GM23338 (cell line): Measurements from ENCODE around the gene GCNT2. TPM values are rescaled to one million over a fixed set of nuclear protein-coding genes. Genes with fewer than 3 reads are reported as not detected.

Experiments
- ATAC-seq: fragments of 200-7000 bp; cut with Tn5 transposase; 3 replicates; pipeline ENCODE4 v1.9.1; 2020
- DNase-seq: peaks from one replicate; pipeline ENCODE4 v3.0.0-alpha.2; 2015; ENCODE audit warnings: low spot score
- H2AFZ ChIP-seq: fragments of 200-600 bp; sonication (generic); 2 replicates; pipeline ENCODE4 v1.8.0; 2016; ENCODE audit warnings: antibody characterized with exemption, mild to moderate bottlenecking, moderate library complexity
- H3F3A ChIP-seq: fragments of 200-600 bp; sonication (generic); replicated peaks from 2 replicates; pipeline ENCODE4 v1.8.0; 2017; ENCODE audit warnings: antibody characterized with exemption, mixed run types, low read depth
- H3K27ac ChIP-seq: fragments of 200-600 bp; sonication (generic); 2 replicates; pipeline ENCODE4 v1.6.1; 2016; ENCODE audit warnings: low read depth
- H3K27me3 ChIP-seq: fragments of 200-600 bp; sonication (generic); 2 replicates; pipeline ENCODE4 v1.8.0; 2016; ENCODE audit warnings: mild to moderate bottlenecking, mixed run types, moderate library complexity; ENCODE audit not compliant: insufficient read depth
- H3K36me3 ChIP-seq: fragments of 200-600 bp; sonication (generic); 2 replicates; pipeline ENCODE4 v1.8.0; 2016; ENCODE audit warnings: mild to moderate bottlenecking; ENCODE audit not compliant: insufficient read depth
- H3K4me1 ChIP-seq: fragments of 200-600 bp; sonication (generic); 2 replicates; pipeline ENCODE4 v1.8.0; 2016; ENCODE audit warnings: mild to moderate bottlenecking, moderate library complexity; ENCODE audit not compliant: insufficient read depth
- H3K4me2 ChIP-seq: fragments of 200-600 bp; sonication (generic); 2 replicates; pipeline ENCODE4 v1.7.1; 2017; ENCODE audit warnings: mixed run types
- H3K4me3 ChIP-seq: fragments of 200-600 bp; sonication (generic); 2 replicates; pipeline ENCODE4 v1.6.1; 2016; ENCODE audit warnings: mixed run types
- H3K79me2 ChIP-seq: fragments of 200-600 bp; sonication (generic); replicated peaks from 2 replicates; pipeline ENCODE4 v1.8.0; 2017; ENCODE audit warnings: mild to moderate bottlenecking; ENCODE audit not compliant: insufficient read depth
- H3K9me2 ChIP-seq: fragments of 200-600 bp; sonication (generic); 2 replicates; pipeline ENCODE4 v1.8.0; 2017; ENCODE audit not compliant: insufficient read depth
- H4K20me1 ChIP-seq: fragments of 200-600 bp; sonication (generic); replicated peaks from 2 replicates; pipeline ENCODE4 v1.8.0; 2017; ENCODE audit warnings: mild to moderate bottlenecking; ENCODE audit not compliant: insufficient read depth
- H3K27ac Mint-ChIP-seq: 2 replicates; pipeline ENCODE4 v1.8.0; 2020; ENCODE audit warnings: inconsistent platforms, mild to moderate bottlenecking, moderate library complexity, mixed read lengths
- H3K27me3 Mint-ChIP-seq: 3 replicates; pipeline ENCODE4 v1.8.0; 2022; ENCODE audit warnings: low read depth, mild to moderate bottlenecking, moderate library complexity, mixed read lengths, inconsistent platforms; ENCODE audit not compliant: insufficient read depth, poor library complexity
- H3K36me3 Mint-ChIP-seq: 3 replicates; pipeline ENCODE4 v1.8.0; 2021; ENCODE audit warnings: low read depth, mild to moderate bottlenecking, inconsistent platforms, moderate library complexity, mixed read lengths
- H3K4me1 Mint-ChIP-seq: 3 replicates; pipeline ENCODE4 v1.8.0; 2020; ENCODE audit warnings: mild to moderate bottlenecking, inconsistent platforms, mixed read lengths
- H3K4me3 Mint-ChIP-seq: 3 replicates; pipeline ENCODE4 v1.8.0; 2021; ENCODE audit warnings: moderate library complexity, mild to moderate bottlenecking, inconsistent platforms, mixed read lengths
- H3K9me3 Mint-ChIP-seq: 3 replicates; pipeline ENCODE4 v1.8.0; 2020; ENCODE audit warnings: moderate library complexity, mild to moderate bottlenecking, inconsistent platforms, mixed read lengths
- CREB1 ChIP-seq: fragments of 250-450 bp; sonication (Bioruptor Pico); IDR thresholded peaks from 2 replicates; pipeline ENCODE4 v1.5.0; 2020; ENCODE audit warnings: low read depth, mild to moderate bottlenecking, moderate library complexity
- EZH2 ChIP-seq: fragments of 200-600 bp; sonication (generic); IDR thresholded peaks from one replicate; pipeline ENCODE4 v1.8.0; 2017; ENCODE audit warnings: antibody characterized with exemption, mild to moderate bottlenecking, low read depth; ENCODE audit not compliant: unreplicated experiment
- EZH2phosphoT487 ChIP-seq: fragments of 200-600 bp; sonication (generic); IDR thresholded peaks from one replicate; pipeline ENCODE4 v1.8.1; 2018; ENCODE audit warnings: antibody characterized with exemption; ENCODE audit not compliant: unreplicated experiment
- JUNB ChIP-seq: IDR thresholded peaks from one replicate; pipeline ENCODE4 v1.6.1; 2016; ENCODE audit warnings: antibody characterized with exemption; ENCODE audit not compliant: unreplicated experiment
- NANOG ChIP-seq: IDR thresholded peaks from 2 replicates; pipeline ENCODE4 v1.6.1; 2016; ENCODE audit warnings: antibody characterized with exemption, borderline replicate concordance
- POLR2AphosphoS5 ChIP-seq: IDR thresholded peaks from 2 replicates; pipeline ENCODE4 v1.6.1; 2016; ENCODE audit warnings: antibody characterized with exemption, low read depth
- ZNF331 ChIP-seq: fragments of 250-450 bp; sonication (Bioruptor Pico); IDR thresholded peaks from 2 replicates; pipeline ENCODE4 v1.5.0; 2020; ENCODE audit warnings: low read depth, mild to moderate bottlenecking, moderate library complexity
- polyA plus RNA-seq: library from polyadenylated mRNA; unstranded; fragments of >200 nt; fragmentation: Nextera tagmentation; extraction: Ambion mirVana; gene quantifications from 2 replicates; pipeline ENCODE4 v1.2.1, GENCODE V29; 2016
- total RNA-seq: library from RNA; depleted of rRNA; stranded (reverse); fragments of >200 nt; shearing (Covaris generic); gene quantifications from 2 replicates; pipeline ENCODE4 v1.2.3, GENCODE V29; 2014
- TF ChIP-seq, protein P1 (sequence below): IDR thresholded peaks from 2 replicates; pipeline ENCODE4 v1.6.1; 2016; ENCODE audit warnings: antibody characterized with exemption
- TF ChIP-seq, protein P2 (sequence below): fragments of 250-450 bp; sonication (Bioruptor Pico); IDR thresholded peaks from 2 replicates; pipeline ENCODE4 v1.5.0; 2020; ENCODE audit warnings: mild to moderate bottlenecking, moderate library complexity

Gene GCNT2
- total and polyA plus RNA-seq, 2 experiments from 2014 or later = 28.3 to 137 TPM

DNA sequence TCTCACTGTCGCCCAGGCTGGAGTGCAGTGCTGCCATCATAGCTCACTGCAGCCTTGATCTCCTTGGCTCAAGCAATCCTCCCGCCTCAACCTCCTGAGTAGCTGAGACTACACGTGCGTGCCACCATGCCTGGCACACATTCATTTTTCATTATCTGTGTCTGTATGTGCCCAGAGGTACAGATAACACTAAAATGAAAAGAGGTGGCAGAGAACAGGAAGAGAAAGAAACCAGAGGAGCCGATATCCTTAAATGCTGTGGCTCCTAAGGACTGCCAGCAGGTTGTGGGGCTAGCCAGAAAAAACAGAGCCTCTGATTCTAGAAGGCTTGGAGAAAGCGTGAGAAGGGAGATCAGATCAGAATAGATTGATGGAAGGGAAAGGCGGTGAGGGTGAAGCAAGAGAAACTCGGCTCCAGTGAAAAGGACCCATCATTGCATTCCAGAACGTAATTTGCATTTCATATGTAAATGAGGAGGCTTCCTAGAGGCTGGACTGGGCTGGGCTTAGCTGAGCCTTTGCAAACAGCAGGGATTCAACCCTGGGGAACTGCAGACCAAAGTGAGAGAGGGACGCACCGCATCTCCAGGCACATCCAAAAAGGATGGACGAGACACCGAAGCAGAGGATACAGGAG is 64.2 kb downstream of the GCNT2 start:
- Histone ChIP-seq H3K27ac (peak overlapping the region; percentile 100), H3K27me3 (no peaks in the 10 kb centered on the region), H2AFZ (no peak overlapping the region), H3F3A (peaks cover 20% of the 10 kb centered on the region), H3K4me1 (peaks cover 56% of the 10 kb centered on the region), H4K20me1 (peaks cover 24% of the 10 kb centered on the region), H3K4me3 (peak overlapping the region; percentile 60), H3K4me2 (peak overlapping the region; percentile 79), H3K36me3 (no peaks in the 10 kb centered on the region; the same call in 1 of the 2 replicates), H3K9me2 (no peaks in the 10 kb centered on the region), H3K79me2 (peaks cover 79% of the 10 kb centered on the region)
- TF ChIP-seq JUNB (no peak), POLR2AphosphoS5 (peak; percentile 61; the same call in 1 of the 2 replicates)
- peak overlapping the region; percentile 96 for H3K27ac Mint-ChIP-seq
- ATAC-seq (peak; percentile 85), DNase-seq (peak; percentile 97)
- peaks cover 53% of the 10 kb centered on the region for H3K4me1 Mint-ChIP-seq
- no peaks in the 10 kb centered on the region for H3K9me3 Mint-ChIP-seq
- peaks cover 10% of the 10 kb centered on the region; the same call in 2 of the 3 replicates for H3K36me3 Mint-ChIP-seq
- H3K27me3 Mint-ChIP-seq = peaks cover 15% of the 10 kb centered on the region
- no peak overlapping the region; the same call in 2 of the 3 replicates for H3K4me3 Mint-ChIP-seq

DNA sequence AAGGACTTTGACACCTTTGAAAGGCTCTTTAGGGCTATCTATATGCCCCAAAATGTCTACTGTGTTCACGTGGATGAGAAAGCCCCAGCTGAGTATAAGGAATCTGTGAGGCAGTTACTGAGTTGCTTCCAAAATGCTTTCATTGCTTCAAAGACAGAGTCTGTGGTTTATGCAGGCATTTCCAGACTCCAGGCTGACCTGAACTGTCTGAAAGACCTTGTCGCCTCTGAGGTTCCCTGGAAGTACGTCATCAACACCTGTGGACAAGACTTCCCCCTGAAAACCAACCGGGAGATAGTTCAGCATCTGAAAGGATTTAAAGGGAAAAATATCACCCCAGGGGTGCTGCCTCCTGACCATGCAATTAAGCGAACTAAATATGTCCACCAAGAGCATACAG is 65.2 kb downstream of the GCNT2 start:
- peaks cover 17% of the 10 kb centered on the region for H3K36me3 Mint-ChIP-seq
- peak; percentile 13 for ATAC-seq

DNA sequence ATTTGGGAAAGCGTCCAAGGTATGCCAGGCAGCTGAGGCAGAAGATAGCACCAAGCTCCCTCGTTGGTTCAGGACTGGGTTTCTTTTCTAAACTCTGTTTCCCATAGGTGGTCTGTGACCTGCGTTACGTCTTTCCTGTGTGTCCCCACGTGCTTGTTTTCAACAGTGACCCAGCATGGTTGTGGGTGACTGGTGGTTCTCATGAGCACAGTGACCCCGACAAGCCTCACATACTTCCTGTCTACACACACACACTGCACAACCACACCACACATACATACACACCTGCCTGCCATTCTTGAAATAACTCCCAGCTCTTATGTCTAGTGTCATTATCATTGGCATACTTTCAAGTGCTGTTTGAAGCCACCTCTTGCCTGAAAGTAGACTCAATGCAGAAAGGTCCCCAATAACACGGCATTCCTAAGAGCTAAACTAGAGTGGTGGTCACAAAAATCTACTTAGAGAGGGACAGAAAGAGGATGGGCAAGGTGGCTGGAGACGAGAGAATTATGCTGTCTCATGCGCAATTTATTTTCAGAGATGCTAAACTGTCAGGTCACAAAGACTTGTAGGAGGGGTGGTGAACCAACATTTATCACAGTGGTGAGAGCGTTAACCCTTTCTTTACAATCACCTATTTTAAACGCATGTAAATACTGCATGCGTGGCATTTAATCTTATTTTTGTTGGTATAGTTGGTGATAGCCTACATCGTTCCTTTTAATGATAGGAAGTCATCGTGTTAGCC is 66.7 kb downstream of the GCNT2 start:
- Mint-ChIP-seq H3K9me3 (no peaks in the 10 kb centered on the region), H3K36me3 (peaks cover 19% of the 10 kb centered on the region), H3K27ac (no peak overlapping the region), H3K27me3 (peaks cover 22% of the 10 kb centered on the region), H3K4me1 (peaks cover 56% of the 10 kb centered on the region), H3K4me3 (no peak overlapping the region)
- Histone ChIP-seq H3F3A (peaks cover 21% of the 10 kb centered on the region), H3K27ac (peak overlapping the region; percentile 89), H3K27me3 (no peaks in the 10 kb centered on the region), H3K9me2 (no peaks in the 10 kb centered on the region), H3K4me3 (peak overlapping the region; percentile 60), H2AFZ (no peak overlapping the region), H3K36me3 (no peaks in the 10 kb centered on the region; the same call in 1 of the 2 replicates), H4K20me1 (peaks cover 18% of the 10 kb centered on the region), H3K4me2 (peak overlapping the region; percentile 79), H3K79me2 (peaks cover 89% of the 10 kb centered on the region), H3K4me1 (peaks cover 61% of the 10 kb centered on the region)
- DNase-seq (no peak), ATAC-seq (no peak)
- TF ChIP-seq NANOG (no peak), JUNB (no peak), EZH2 (no peak)
- TF ChIP-seq, protein P1, sequence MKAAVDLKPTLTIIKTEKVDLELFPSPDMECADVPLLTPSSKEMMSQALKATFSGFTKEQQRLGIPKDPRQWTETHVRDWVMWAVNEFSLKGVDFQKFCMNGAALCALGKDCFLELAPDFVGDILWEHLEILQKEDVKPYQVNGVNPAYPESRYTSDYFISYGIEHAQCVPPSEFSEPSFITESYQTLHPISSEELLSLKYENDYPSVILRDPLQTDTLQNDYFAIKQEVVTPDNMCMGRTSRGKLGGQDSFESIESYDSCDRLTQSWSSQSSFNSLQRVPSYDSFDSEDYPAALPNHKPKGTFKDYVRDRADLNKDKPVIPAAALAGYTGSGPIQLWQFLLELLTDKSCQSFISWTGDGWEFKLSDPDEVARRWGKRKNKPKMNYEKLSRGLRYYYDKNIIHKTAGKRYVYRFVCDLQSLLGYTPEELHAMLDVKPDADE = no peak
- TF ChIP-seq, protein P2, sequence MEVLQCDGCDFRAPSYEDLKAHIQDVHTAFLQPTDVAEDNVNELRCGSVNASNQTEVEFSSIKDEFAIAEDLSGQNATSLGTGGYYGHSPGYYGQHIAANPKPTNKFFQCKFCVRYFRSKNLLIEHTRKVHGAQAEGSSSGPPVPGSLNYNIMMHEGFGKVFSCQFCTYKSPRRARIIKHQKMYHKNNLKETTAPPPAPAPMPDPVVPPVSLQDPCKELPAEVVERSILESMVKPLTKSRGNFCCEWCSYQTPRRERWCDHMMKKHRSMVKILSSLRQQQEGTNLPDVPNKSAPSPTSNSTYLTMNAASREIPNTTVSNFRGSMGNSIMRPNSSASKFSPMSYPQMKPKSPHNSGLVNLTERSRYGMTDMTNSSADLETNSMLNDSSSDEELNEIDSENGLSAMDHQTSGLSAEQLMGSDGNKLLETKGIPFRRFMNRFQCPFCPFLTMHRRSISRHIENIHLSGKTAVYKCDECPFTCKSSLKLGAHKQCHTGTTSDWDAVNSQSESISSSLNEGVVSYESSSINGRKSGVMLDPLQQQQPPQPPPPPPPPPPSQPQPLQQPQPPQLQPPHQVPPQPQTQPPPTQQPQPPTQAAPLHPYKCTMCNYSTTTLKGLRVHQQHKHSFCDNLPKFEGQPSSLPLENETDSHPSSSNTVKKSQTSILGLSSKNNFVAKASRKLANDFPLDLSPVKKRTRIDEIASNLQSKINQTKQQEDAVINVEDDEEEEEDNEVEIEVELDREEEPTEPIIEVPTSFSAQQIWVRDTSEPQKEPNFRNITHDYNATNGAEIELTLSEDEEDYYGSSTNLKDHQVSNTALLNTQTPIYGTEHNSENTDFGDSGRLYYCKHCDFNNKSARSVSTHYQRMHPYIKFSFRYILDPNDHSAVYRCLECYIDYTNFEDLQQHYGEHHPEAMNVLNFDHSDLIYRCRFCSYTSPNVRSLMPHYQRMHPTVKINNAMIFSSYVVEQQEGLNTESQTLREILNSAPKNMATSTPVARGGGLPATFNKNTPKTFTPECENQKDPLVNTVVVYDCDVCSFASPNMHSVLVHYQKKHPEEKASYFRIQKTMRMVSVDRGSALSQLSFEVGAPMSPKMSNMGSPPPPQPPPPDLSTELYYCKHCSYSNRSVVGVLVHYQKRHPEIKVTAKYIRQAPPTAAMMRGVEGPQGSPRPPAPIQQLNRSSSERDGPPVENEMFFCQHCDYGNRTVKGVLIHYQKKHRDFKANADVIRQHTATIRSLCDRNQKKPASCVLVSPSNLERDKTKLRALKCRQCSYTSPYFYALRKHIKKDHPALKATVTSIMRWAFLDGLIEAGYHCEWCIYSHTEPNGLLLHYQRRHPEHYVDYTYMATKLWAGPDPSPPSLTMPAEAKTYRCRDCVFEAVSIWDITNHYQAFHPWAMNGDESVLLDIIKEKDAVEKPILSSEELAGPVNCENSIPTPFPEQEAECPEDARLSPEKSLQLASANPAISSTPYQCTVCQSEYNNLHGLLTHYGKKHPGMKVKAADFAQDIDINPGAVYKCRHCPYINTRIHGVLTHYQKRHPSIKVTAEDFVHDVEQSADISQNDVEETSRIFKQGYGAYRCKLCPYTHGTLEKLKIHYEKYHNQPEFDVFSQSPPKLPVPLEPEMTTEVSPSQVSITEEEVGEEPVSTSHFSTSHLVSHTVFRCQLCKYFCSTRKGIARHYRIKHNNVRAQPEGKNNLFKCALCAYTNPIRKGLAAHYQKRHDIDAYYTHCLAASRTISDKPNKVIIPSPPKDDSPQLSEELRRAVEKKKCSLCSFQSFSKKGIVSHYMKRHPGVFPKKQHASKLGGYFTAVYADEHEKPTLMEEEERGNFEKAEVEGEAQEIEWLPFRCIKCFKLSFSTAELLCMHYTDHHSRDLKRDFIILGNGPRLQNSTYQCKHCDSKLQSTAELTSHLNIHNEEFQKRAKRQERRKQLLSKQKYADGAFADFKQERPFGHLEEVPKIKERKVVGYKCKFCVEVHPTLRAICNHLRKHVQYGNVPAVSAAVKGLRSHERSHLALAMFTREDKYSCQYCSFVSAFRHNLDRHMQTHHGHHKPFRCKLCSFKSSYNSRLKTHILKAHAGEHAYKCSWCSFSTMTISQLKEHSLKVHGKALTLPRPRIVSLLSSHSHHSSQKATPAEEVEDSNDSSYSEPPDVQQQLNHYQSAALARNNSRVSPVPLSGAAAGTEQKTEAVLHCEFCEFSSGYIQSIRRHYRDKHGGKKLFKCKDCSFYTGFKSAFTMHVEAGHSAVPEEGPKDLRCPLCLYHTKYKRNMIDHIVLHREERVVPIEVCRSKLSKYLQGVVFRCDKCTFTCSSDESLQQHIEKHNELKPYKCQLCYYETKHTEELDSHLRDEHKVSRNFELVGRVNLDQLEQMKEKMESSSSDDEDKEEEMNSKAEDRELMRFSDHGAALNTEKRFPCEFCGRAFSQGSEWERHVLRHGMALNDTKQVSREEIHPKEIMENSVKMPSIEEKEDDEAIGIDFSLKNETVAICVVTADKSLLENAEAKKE (CRISPR knock-in tag) = no peak

More for the DNA sequence above, 65.2 kb downstream of the GCNT2 start:
- H3K4me3 ChIP-seq = peak overlapping the region; percentile 60
- H3K36me3 ChIP-seq = no peaks in the 10 kb centered on the region; the same call in 1 of the 2 replicates
- Mint-ChIP-seq H3K27ac (peak overlapping the region; percentile 96; the same call in 1 of the 2 replicates), H3K4me3 (no peak overlapping the region; the same call in 2 of the 3 replicates), H3K4me1 (peaks cover 54% of the 10 kb centered on the region), H3K27me3 (peaks cover 20% of the 10 kb centered on the region), H3K9me3 (no peaks in the 10 kb centered on the region)
- peaks cover 18% of the 10 kb centered on the region for H3F3A ChIP-seq
- peak; percentile 72 for DNase-seq
- H3K4me1 ChIP-seq = peaks cover 56% of the 10 kb centered on the region
- H3K27me3 ChIP-seq = no peaks in the 10 kb centered on the region
- TF ChIP-seq EZH2phosphoT487 (no peak), CREB1 (CRISPR knock-in tag) (peak; percentile 71), ZNF331 (CRISPR knock-in tag) (no peak)
- no peaks in the 10 kb centered on the region for H3K9me2 ChIP-seq
- peak overlapping the region; percentile 79 for H3K4me2 ChIP-seq
- peak overlapping the region; percentile 89 for H3K27ac ChIP-seq
- H4K20me1 ChIP-seq = peaks cover 20% of the 10 kb centered on the region
- no peak overlapping the region for H2AFZ ChIP-seq
- peaks cover 79% of the 10 kb centered on the region for H3K79me2 ChIP-seq
